HEK293T (cell line): Measurements from ENCODE around the gene RNF26.

Source experiments
- CTCF ChIA-PET: fragments of 350-600 bp; formaldehyde crosslinking; extraction: SDS; loops from one replicate; lab custom pipeline; 2021; ENCODE audit warnings: antibody characterized with exemption, inconsistent platforms; lab: Yijun Ruan, JAX
- POLR2A ChIA-PET: fragments of 350-600 bp; formaldehyde crosslinking; extraction: SDS; loops from one replicate; lab custom pipeline; 2020; ENCODE audit warnings: antibody characterized with exemption, inconsistent platforms; lab: Yijun Ruan, JAX
- DNase-seq: peaks from one replicate; pipeline ENCODE4 v3.0.0; 2012; ENCODE audit warnings: mixed read lengths; ENCODE audit errors: extremely low spot score
- ARNT ChIP-seq: fragments of 450-650 bp; IDR thresholded peaks from 2 replicates; pipeline ENCODE4 v1.6.1; 2017; ENCODE audit warnings: mild to moderate bottlenecking
- BHLHE40 ChIP-seq: fragments of 450-650 bp; IDR thresholded peaks from 2 replicates; pipeline ENCODE4 v1.6.1; 2016; ENCODE audit warnings: mild to moderate bottlenecking, moderate library complexity, borderline replicate concordance
- CTBP1 ChIP-seq: fragments of 450-650 bp; IDR thresholded peaks from 2 replicates; pipeline ENCODE4 v1.6.1; 2016; ENCODE audit warnings: borderline replicate concordance
- ELF4 ChIP-seq: fragments of 450-650 bp; IDR thresholded peaks from 2 replicates; pipeline ENCODE4 v1.6.1; 2017; ENCODE audit warnings: antibody characterized with exemption
- FOXA1 ChIP-seq: fragments of 450-650 bp; IDR thresholded peaks from 2 replicates; pipeline ENCODE4 v1.6.1; 2016; ENCODE audit warnings: mild to moderate bottlenecking
- FOXK2 ChIP-seq: fragments of 450-650 bp; IDR thresholded peaks from 2 replicates; pipeline ENCODE4 v1.6.1; 2016; ENCODE audit warnings: mild to moderate bottlenecking
- FOXM1 ChIP-seq: fragments of 450-650 bp; IDR thresholded peaks from 2 replicates; pipeline ENCODE4 v1.6.1; 2017; ENCODE audit warnings: mild to moderate bottlenecking, borderline replicate concordance
- HDGF ChIP-seq: fragments of 450-650 bp; IDR thresholded peaks from 2 replicates; pipeline ENCODE4 v1.6.1; 2017; ENCODE audit warnings: antibody characterized with exemption, borderline replicate concordance
- L3MBTL2 ChIP-seq: fragments of 450-650 bp; conservative IDR thresholded peaks from 2 replicates; pipeline ENCODE4 v1.6.1; 2016; ENCODE audit warnings: mild to moderate bottlenecking
- LEF1 ChIP-seq: fragments of 450-650 bp; IDR thresholded peaks from 2 replicates; pipeline ENCODE4 v1.6.1; 2017; ENCODE audit warnings: mild to moderate bottlenecking, borderline replicate concordance
- NFRKB ChIP-seq: fragments of 450-650 bp; IDR thresholded peaks from 2 replicates; pipeline ENCODE4 v1.6.1; 2016; ENCODE audit warnings: mild to moderate bottlenecking, moderate library complexity
- PKNOX1 ChIP-seq: fragments of 450-650 bp; IDR thresholded peaks from 2 replicates; pipeline ENCODE4 v1.6.1; 2016
- SP1 ChIP-seq: fragments of 450-650 bp; IDR thresholded peaks from 2 replicates; pipeline ENCODE4 v1.6.1; 2017
- SUZ12 ChIP-seq: fragments of 450-650 bp; IDR thresholded peaks from 2 replicates; pipeline ENCODE4 v1.6.1; 2016; ENCODE audit warnings: mild to moderate bottlenecking
- TARDBP ChIP-seq: fragments of 450-650 bp; IDR thresholded peaks from 2 replicates; pipeline ENCODE4 v1.6.1; 2016
- ZNF384 ChIP-seq: fragments of 450-650 bp; IDR thresholded peaks from 2 replicates; pipeline ENCODE4 v1.6.1; 2016

The RNF26 gene

GRCh38 chr11:119305556-119306372 is 28.6 kb upstream of the RNF26 start:
- ChIA-PET POLR2A (interaction anchor here (1.0 kb wide), 1 partner anchor 10 kb away, joined by 3 read pairs; no protein-coding TSS in a partner anchor), CTCF (interaction anchor here (0.8 kb wide), 1 partner anchor 185 kb away, joined by 3 read pairs; the partner anchor contains the start of gene HINFP)
- TF ChIP-seq SUZ12: no peak
- TF ChIP-seq CTBP1: no peak
- TF ChIP-seq TARDBP: no peak
- TF ChIP-seq NFRKB: no peak
- TF ChIP-seq FOXA1: no peak
- no peak for DNase-seq

- TF ChIP-seq L3MBTL2: no peak
- no peak for TF ChIP-seq FOXK2
- no peak for TF ChIP-seq HDGF
- no peak for TF ChIP-seq ZNF384
- no peak for TF ChIP-seq ELF4
- TF ChIP-seq CTBP1: no peak
- TF ChIP-seq PKNOX1: no peak
- TF ChIP-seq NFRKB: no peak
- TF ChIP-seq ARNT: no peak
- no peak for TF ChIP-seq SP1
- TF ChIP-seq TARDBP: no peak
- no peak for TF ChIP-seq FOXM1
- TF ChIP-seq BHLHE40: no peak
- TF ChIP-seq FOXA1: no peak
- TF ChIP-seq SUZ12: no peak
- CTCF ChIA-PET: interaction anchor here (0.8 kb wide), 2 partner anchors 39 to 185 kb away, joined by 3 to 4 read pairs; partner anchors contain the start of gene HINFP
- POLR2A ChIA-PET: interaction anchor here (1.0 to 2.1 kb wide), 2 partner anchors 10 to 11 kb away, joined by 3 to 11 read pairs; partner anchors contain the start of gene MCAM
- no peak for DNase-seq
These were observed 27.9 kb upstream of the RNF26 start for GRCh38 chr11:119306373-119306890.

- POLR2A ChIA-PET: interaction anchor here (1.0 to 2.1 kb wide), 3 partner anchors 9 to 212 kb away, joined by 3 to 11 read pairs (median 3); partner anchors contain the start of gene MCAM
- TF ChIP-seq SP1 (no peak), NFRKB (no peak), LEF1 (no peak), FOXK2 (no peak), ARNT (no peak), PKNOX1 (no peak), ZNF384 (no peak), FOXM1 (no peak), CTBP1 (no peak), BHLHE40 (no peak), SUZ12 (no peak)
- DNase-seq: no peak
- CTCF ChIA-PET: interaction anchor here (0.7 to 2.1 kb wide), 4 partner anchors 31 to 167 kb away, joined by 3 to 9 read pairs (median 5); partner anchors contain the start of gene NLRX1
These were observed 27.1 kb upstream of the RNF26 start for GRCh38 chr11:119307219-119307618.

- ChIA-PET POLR2A (interaction anchor here (1.2 to 2.1 kb wide), 2 partner anchors 9 to 213 kb away, joined by 3 to 11 read pairs; partner anchors contain the start of gene MCAM), CTCF (interaction anchor here (0.6 to 2.1 kb wide), 5 partner anchors 14 to 223 kb away, joined by 3 to 9 read pairs (median 4); partner anchors contain the start of gene NLRX1)
- TF ChIP-seq FOXK2 (no peak), FOXA1 (no peak), HDGF (no peak), SUZ12 (no peak), NFRKB (no peak), PKNOX1 (no peak), BHLHE40 (no peak), ARNT (no peak), SP1 (no peak), ELF4 (no peak), TARDBP (no peak), ZNF384 (no peak), CTBP1 (no peak), FOXM1 (no peak), L3MBTL2 (no peak), LEF1 (no peak)
- no peak for DNase-seq
These were observed 26.4 kb upstream of the RNF26 start for GRCh38 chr11:119307974-119308373.

GRCh38 chr11:119309411-119309810 is 24.9 kb upstream of the RNF26 start:
- ChIA-PET CTCF (no interaction called here), POLR2A (interaction anchor here (1.2 kb wide), 1 partner anchor 25 kb away, joined by 6 read pairs; the partner anchor contains the start of gene RNF26)
- DNase-seq: no peak
- no peak for TF ChIP-seq FOXA1
- TF ChIP-seq SP1: no peak
- no peak for TF ChIP-seq FOXM1
- no peak for TF ChIP-seq LEF1
